K562 (cell line): Measurements from ENCODE around the gene DNAJC11. TPM values are rescaled to one million over a fixed set of nuclear protein-coding genes. Genes with fewer than 3 reads are reported as not detected.

Source experiments
- ATAC-seq: fragments of 200-7000 bp; cut with Tn5 transposase; 3 replicates; pipeline ENCODE4 v1.9.1; 2020; ENCODE audit warnings: moderate library complexity
- BruUV-seq: library from RNA; stranded (reverse); fragments of 400-500 nt; replicated peaks from 2 replicates; lab custom pipeline; 2021; lab: Mats Ljungman, UMichigan
- CTCF ChIA-PET: fragments of 300-600 bp; formaldehyde crosslinking; extraction: SDS; loops from one replicate; lab custom pipeline; 2021; ENCODE audit warnings: low intra/inter-chr PET ratio; lab: Yijun Ruan, JAX
- POLR2A ChIA-PET: fragments of 300-600, 350-650 bp; sonication (Branson Sonifier 250); formaldehyde crosslinking; extraction: SDS; loops from one replicate; lab custom pipeline; 2021; ENCODE audit warnings: antibody characterized with exemption, inconsistent platforms; lab: Yijun Ruan, JAX
- DNase-seq, 4 experiments: peaks; one replicate each; pipeline versions ENCODE4 v3.0.0 to v3.0.0-alpha.2; 2011 to 2018; ENCODE audit warnings: low spot score in 3 of 4, mixed read lengths in 3 of 4; ENCODE audit errors: extremely low read depth in 1 of 4
- FAIRE-seq: peaks from 2 replicates; lab custom pipeline; 2011; peaks lifted over from hg19 to GRCh38; lab: Jason Lieb, UNC
- H2AFZ ChIP-seq: 2 replicates; pipeline ENCODE4 v1.6.0; 2011; ENCODE audit warnings: low read depth, low read length, control low read depth, inconsistent platforms
- H3K27ac ChIP-seq: fragments of 200-600 bp; 3 replicates; pipeline ENCODE4 v1.8.0; 2011; ENCODE audit warnings: low read depth, mild to moderate bottlenecking, control low read depth, inconsistent platforms, low read length, moderate library complexity, mixed read lengths; ENCODE audit errors: extremely low read depth
- H3K27me3 ChIP-seq, 2 experiments: fragments of 300-600 bp in 1 of 2; 2 replicates in 1 of 2; 3 replicates in 1 of 2; pipeline versions ENCODE4 v1.6.0 to v1.8.0; 2011; ENCODE audit warnings: inconsistent platforms in 2 of 2, low read length in 2 of 2, mild to moderate bottlenecking in 1 of 2, mixed read lengths in 1 of 2, moderate library complexity in 1 of 2; ENCODE audit not compliant: control insufficient read depth in 2 of 2, insufficient read depth in 2 of 2
- H3K36me3 ChIP-seq: fragments of 300-600 bp; 3 replicates; pipeline ENCODE4 v1.8.0; 2011; ENCODE audit warnings: mild to moderate bottlenecking, low read length, inconsistent platforms; ENCODE audit not compliant: control insufficient read depth, insufficient read depth
- H3K4me1 ChIP-seq, 2 experiments: fragments of 200-600 bp in 1 of 2; replicated peaks in 1 of 2; 2 replicates in 1 of 2; 3 replicates in 1 of 2; pipeline versions ENCODE4 v1.5.1 to v1.8.0; 2011; ENCODE audit warnings: inconsistent platforms in 2 of 2, low read length in 2 of 2, mild to moderate bottlenecking in 1 of 2, mixed read lengths in 1 of 2, moderate library complexity in 1 of 2; ENCODE audit not compliant: control insufficient read depth in 2 of 2, insufficient read depth in 2 of 2
- H3K4me2 ChIP-seq: 2 replicates; pipeline ENCODE4 v1.6.1; 2011; ENCODE audit warnings: low read length, control low read depth, inconsistent platforms, mixed read lengths; ENCODE audit not compliant: insufficient read depth
- H3K4me3 ChIP-seq: fragments of 200-600 bp; sonication (generic), shearing (Covaris generic); 2 replicates; pipeline ENCODE4 v1.5.1; 2016; ENCODE audit warnings: control low read depth, inconsistent platforms
- H3K79me2 ChIP-seq: fragments of 200-600 bp; 3 replicates; pipeline ENCODE4 v1.8.0; 2011; ENCODE audit warnings: low read length, inconsistent platforms; ENCODE audit not compliant: control insufficient read depth, insufficient read depth
- H3K9ac ChIP-seq, 2 experiments: 2 replicates each; pipeline versions ENCODE4 v1.6.0 to v1.6.1; 2011; ENCODE audit warnings: low read depth in 2 of 2, low read length in 2 of 2, control low read depth in 1 of 2, inconsistent platforms in 1 of 2, mild to moderate bottlenecking in 1 of 2, mixed read lengths in 1 of 2; ENCODE audit not compliant: insufficient read depth in 1 of 2
- H3K9me1 ChIP-seq: one replicate; pipeline ENCODE4 v1.6.0; 2011; ENCODE audit warnings: inconsistent platforms, mild to moderate bottlenecking, low read length, moderate library complexity; ENCODE audit not compliant: control insufficient read depth, insufficient read depth
- H3K9me3 ChIP-seq: replicated peaks from 2 replicates; pipeline ENCODE4 v1.5.1; 2011; ENCODE audit warnings: low read depth, low read length, inconsistent platforms; ENCODE audit not compliant: control insufficient read depth, insufficient read depth
- H4K20me1 ChIP-seq: replicated peaks from 2 replicates; pipeline ENCODE4 v1.6.1; 2011; ENCODE audit warnings: low read length, inconsistent platforms, mixed read lengths; ENCODE audit not compliant: control insufficient read depth, insufficient read depth
- FOXJ2 ChIP-seq: fragments of 200-800 bp; sonication (Bioruptor generic); IDR thresholded peaks from 2 replicates; pipeline ENCODE4 v1.6.1; 2016; ENCODE audit warnings: missing genetic modification characterization, missing compliant biosample characterization
- FOXP4 ChIP-seq: sonication (generic); formaldehyde crosslinking; IDR thresholded peaks from 2 replicates; pipeline ENCODE4 v1.8.0; 2022; ENCODE audit warnings: mild to moderate bottlenecking, missing genetic modification reagents, borderline replicate concordance
- KDM4B ChIP-seq, 2 experiments: fragments of 450-650 bp in 1 of 2; sonication (generic) in 1 of 2; IDR thresholded peaks; 2 replicates each; pipeline ENCODE4 v1.6.1; 2016 to 2017; ENCODE audit warnings: borderline replicate concordance in 2 of 2, antibody characterized with exemption in 1 of 2, low read depth in 1 of 2, mild to moderate bottlenecking in 1 of 2
- MTA2 ChIP-seq: fragments of 450-650 bp; IDR thresholded peaks from 2 replicates; pipeline ENCODE4 v1.6.1; 2016; ENCODE audit warnings: low read depth
- PREB ChIP-seq: sonication (generic); formaldehyde crosslinking; IDR thresholded peaks from 2 replicates; pipeline ENCODE4 v1.8.1; 2023; ENCODE audit warnings: mild to moderate bottlenecking, missing genetic modification reagents
- RAD51 ChIP-seq: fragments of 450-650 bp; IDR thresholded peaks from 2 replicates; pipeline ENCODE4 v1.7.1; 2016; ENCODE audit warnings: low read depth, mild to moderate bottlenecking, borderline replicate concordance
- RB1 ChIP-seq: fragments of 450-650 bp; IDR thresholded peaks from 2 replicates; pipeline ENCODE4 v1.6.1; 2017; ENCODE audit warnings: low read depth, mild to moderate bottlenecking
- TARDBP ChIP-seq: fragments of 450-650 bp; IDR thresholded peaks from 2 replicates; pipeline ENCODE4 v1.6.1; 2016
- ZNF324 ChIP-seq: fragments of 250-450 bp; sonication (Bioruptor Pico); IDR thresholded peaks from 2 replicates; pipeline ENCODE4 v1.4.0; 2020; ENCODE audit warnings: mild to moderate bottlenecking
- ZNF76 ChIP-seq: fragments of 250-450 bp; sonication (Bioruptor Pico); IDR thresholded peaks from 2 replicates; pipeline ENCODE4 v1.4.0; 2020; ENCODE audit warnings: mild to moderate bottlenecking, moderate library complexity, borderline replicate concordance
- WGBS: fragments of 100-300 bp; shearing (Covaris generic); methylation state at CpG from one replicate; pipeline ENCODE4 v1.1.6; 2016; ENCODE audit warnings: low coverage, mixed read lengths; ENCODE audit not compliant: insufficient coverage; ENCODE audit errors: missing lambda C conversion rate; 5-methylcytosine and 5-hydroxymethylcytosine counted together
- in situ Hi-C: fragments of 300-500 bp; cut with MboI; formaldehyde crosslinking; loops from 4 replicates; pipeline ENCODE4 v1.15.0; 2018; ENCODE audit warnings: inconsistent platforms, mixed read lengths
- intact Hi-C: fragments of 100-400 bp; cut with micrococcal nuclease; formaldehyde crosslinking; loops from 2 replicates; pipeline ENCODE4 v1.14.2; 2022
- polyA plus RNA-seq, 8 experiments: library from polyadenylated mRNA; depleted of rRNA in 4 of 8; stranded (reverse) in 5 of 8; unstranded in 3 of 8; fragments of >200 nt; fragmentation: Nextera tagmentation in 2 of 8; fragmentation: Illumina TruSeq in 1 of 8; extraction: Ambion mirVana in 2 of 8; extraction: Trizol in 1 of 8; gene quantifications; 2 replicates each; pipeline versions ENCODE4 v1.2.1 to v1.2.3, GENCODE V29; 2011 to 2014; ENCODE audit warnings: inconsistent platforms in 1 of 8, missing spikeins in 1 of 8
- total RNA-seq, 7 experiments: library from RNA; depleted of rRNA in 6 of 7; stranded (reverse); fragments of >200 nt in 6 of 7; fragmentation: Illumina TruSeq in 2 of 7; extraction: Trizol in 2 of 7; gene quantifications; 2 replicates each; pipeline versions ENCODE4 v1.2.1 to v1.2.3, GENCODE V29; 2011 to 2021; ENCODE audit warnings: low replicate concordance in 1 of 7
- TF ChIP-seq, protein P1 (sequence below): fragments of 450-650 bp; IDR thresholded peaks from 2 replicates; pipeline ENCODE4 v1.6.1; 2017; ENCODE audit warnings: mild to moderate bottlenecking, moderate library complexity
- TF ChIP-seq, protein P2 (sequence below): IDR thresholded peaks from 2 replicates; pipeline ENCODE4 v1.6.1; 2011; ENCODE audit warnings: borderline replicate concordance, low read depth, mild to moderate bottlenecking, moderate library complexity, low read length; ENCODE audit not compliant: insufficient read depth, poor library complexity, severe bottlenecking

DNAJC11 gene
- total and polyA plus RNA-seq, 9 of the 15 experiments (the other 6 are each of a cell fraction or from before 2014, with no cell fraction given): 14.1 to 123 (median 76.6) TPM

- TF ChIP-seq, protein P1, sequence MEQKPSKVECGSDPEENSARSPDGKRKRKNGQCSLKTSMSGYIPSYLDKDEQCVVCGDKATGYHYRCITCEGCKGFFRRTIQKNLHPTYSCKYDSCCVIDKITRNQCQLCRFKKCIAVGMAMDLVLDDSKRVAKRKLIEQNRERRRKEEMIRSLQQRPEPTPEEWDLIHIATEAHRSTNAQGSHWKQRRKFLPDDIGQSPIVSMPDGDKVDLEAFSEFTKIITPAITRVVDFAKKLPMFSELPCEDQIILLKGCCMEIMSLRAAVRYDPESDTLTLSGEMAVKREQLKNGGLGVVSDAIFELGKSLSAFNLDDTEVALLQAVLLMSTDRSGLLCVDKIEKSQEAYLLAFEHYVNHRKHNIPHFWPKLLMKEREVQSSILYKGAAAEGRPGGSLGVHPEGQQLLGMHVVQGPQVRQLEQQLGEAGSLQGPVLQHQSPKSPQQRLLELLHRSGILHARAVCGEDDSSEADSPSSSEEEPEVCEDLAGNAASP: no peak
- TF ChIP-seq TARDBP (no peak), ZNF324 (no peak), RAD51 (no peak), ZNF76 (CRISPR knock-in tag) (no peak)
These were observed 26.8 kb downstream of the DNAJC11 start (continued) for GRCh38 chr1:6674771-6675170.

DNA sequence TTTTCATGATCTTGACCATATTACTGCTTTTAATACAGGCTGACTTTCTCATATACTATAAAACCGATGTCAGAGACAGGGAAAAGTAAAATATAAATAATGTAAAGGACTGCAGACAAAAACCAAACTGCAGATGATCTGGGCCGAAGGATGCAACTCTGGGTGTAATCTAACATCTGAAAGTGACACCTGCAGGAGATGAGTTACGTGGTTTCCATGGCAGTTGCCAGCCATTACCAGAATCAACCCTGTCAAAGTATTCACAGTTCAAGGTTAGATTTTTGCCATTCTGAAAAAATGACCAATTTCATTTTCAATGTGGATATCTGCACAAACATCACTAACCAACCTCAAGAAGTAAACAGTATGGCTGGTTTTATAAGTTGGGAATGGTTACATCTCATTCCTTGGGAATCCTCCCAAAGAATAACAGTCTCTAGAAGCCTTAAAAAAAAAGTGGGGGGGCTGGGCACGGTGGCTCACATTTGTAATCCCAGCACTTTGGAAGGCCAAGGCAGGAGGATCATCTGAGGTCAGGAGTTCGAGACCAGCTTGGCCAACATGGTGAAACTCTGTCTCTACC is 27.7 kb downstream of the DNAJC11 start:
- Histone ChIP-seq H3K4me2 (no peak overlapping the region), H3K9ac (no peak overlapping the region), H3K4me1 (no peaks in the 10 kb centered on the region; a peak in 2 of 5 replicates), H3K27me3 (no peaks in the 10 kb centered on the region), H3K9me1 (no peaks in the 10 kb centered on the region), H3K36me3 (peaks cover 83% of the 10 kb centered on the region), H2AFZ (no peak overlapping the region), H3K4me3 (no peak overlapping the region), H3K79me2 (peaks cover 16% of the 10 kb centered on the region; the same call in 2 of the 3 replicates), H4K20me1 (no peaks in the 10 kb centered on the region), H3K27ac (no peak overlapping the region), H3K9me3 (no peaks in the 10 kb centered on the region)
- POLR2A ChIA-PET: interaction anchor here (0.6 to 1.3 kb wide), 4 partner anchors 14 to 222 kb away, joined by 3 read pairs; no protein-coding TSS in a partner anchor
- ATAC-seq (no peak), DNase-seq (no peak), FAIRE-seq (no peak)
- CTCF ChIA-PET: no interaction called here
- intact Hi-C loops (no loop called here), in situ Hi-C loops (no loop called here)
- WGBS: 84% methylated on average over 5 of the region's 5 CpGs
- no TSS peak for BruUV-seq
- TF ChIP-seq RB1 (no peak), FOXJ2 (tag) (no peak), FOXP4 (CRISPR knock-in tag) (no peak), PREB (CRISPR knock-in tag) (no peak), KDM4B (IDR thresholded peaks at IDR 0.05; ENCODE audit: borderline replicate concordance in 2 of 2, low read depth in 1 of 2) (no peak), MTA2 (no peak)
- TF ChIP-seq, protein P2, sequence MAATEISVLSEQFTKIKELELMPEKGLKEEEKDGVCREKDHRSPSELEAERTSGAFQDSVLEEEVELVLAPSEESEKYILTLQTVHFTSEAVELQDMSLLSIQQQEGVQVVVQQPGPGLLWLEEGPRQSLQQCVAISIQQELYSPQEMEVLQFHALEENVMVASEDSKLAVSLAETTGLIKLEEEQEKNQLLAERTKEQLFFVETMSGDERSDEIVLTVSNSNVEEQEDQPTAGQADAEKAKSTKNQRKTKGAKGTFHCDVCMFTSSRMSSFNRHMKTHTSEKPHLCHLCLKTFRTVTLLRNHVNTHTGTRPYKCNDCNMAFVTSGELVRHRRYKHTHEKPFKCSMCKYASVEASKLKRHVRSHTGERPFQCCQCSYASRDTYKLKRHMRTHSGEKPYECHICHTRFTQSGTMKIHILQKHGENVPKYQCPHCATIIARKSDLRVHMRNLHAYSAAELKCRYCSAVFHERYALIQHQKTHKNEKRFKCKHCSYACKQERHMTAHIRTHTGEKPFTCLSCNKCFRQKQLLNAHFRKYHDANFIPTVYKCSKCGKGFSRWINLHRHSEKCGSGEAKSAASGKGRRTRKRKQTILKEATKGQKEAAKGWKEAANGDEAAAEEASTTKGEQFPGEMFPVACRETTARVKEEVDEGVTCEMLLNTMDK: no peak
